Measurements from ENCODE around the gene ERGIC1.

The ERGIC1 gene

GRCh38 chr5:172983542-172984243 is 149.6 kb downstream of the ERGIC1 start, which contains the start of gene ATP6V0E1:
TSS of gene ATP6V0E1 (plus strand) at chr5:172983771. CDS start at chr5:172983861, 90 bp downstream.
- Histone ChIP-seq H3K9ac (peak within 1 kb of the TSS; percentile 87), H3K4me2 (peak within 1 kb of the TSS; percentile 50), H4K20me1 (ENCODE audit: insufficient read depth) (no peaks in the 10 kb centered on the region), H2AFZ (ENCODE audit: low read depth) (peak within 1 kb of the TSS; percentile 72), H3K27ac (peak within 1 kb of the TSS; percentile 86), H3K27me3 (ENCODE audit: insufficient read depth, low read depth) (no peaks in the 10 kb centered on the region), H3K4me1 (ENCODE audit: low read depth, poor library complexity, severe bottlenecking) (peaks cover 13% of the 10 kb centered on the region), H3K4me3 (IDR thresholded peaks at IDR 0.05; ENCODE audit: insufficient read depth, low read depth, low read length) (no peak within 1 kb of the TSS), H3K36me3 (ENCODE audit: insufficient read depth) (no peaks in the 10 kb centered on the region), H3K79me2 (ENCODE audit: insufficient read depth, low read depth) (peaks cover 52% of the 10 kb centered on the region)
- TF ChIP-seq, protein P1, sequence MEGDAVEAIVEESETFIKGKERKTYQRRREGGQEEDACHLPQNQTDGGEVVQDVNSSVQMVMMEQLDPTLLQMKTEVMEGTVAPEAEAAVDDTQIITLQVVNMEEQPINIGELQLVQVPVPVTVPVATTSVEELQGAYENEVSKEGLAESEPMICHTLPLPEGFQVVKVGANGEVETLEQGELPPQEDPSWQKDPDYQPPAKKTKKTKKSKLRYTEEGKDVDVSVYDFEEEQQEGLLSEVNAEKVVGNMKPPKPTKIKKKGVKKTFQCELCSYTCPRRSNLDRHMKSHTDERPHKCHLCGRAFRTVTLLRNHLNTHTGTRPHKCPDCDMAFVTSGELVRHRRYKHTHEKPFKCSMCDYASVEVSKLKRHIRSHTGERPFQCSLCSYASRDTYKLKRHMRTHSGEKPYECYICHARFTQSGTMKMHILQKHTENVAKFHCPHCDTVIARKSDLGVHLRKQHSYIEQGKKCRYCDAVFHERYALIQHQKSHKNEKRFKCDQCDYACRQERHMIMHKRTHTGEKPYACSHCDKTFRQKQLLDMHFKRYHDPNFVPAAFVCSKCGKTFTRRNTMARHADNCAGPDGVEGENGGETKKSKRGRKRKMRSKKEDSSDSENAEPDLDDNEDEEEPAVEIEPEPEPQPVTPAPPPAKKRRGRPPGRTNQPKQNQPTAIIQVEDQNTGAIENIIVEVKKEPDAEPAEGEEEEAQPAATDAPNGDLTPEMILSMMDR (conservative IDR thresholded peaks at IDR 0.05; ENCODE audit: low read depth, low read length) = no peak

DNA sequence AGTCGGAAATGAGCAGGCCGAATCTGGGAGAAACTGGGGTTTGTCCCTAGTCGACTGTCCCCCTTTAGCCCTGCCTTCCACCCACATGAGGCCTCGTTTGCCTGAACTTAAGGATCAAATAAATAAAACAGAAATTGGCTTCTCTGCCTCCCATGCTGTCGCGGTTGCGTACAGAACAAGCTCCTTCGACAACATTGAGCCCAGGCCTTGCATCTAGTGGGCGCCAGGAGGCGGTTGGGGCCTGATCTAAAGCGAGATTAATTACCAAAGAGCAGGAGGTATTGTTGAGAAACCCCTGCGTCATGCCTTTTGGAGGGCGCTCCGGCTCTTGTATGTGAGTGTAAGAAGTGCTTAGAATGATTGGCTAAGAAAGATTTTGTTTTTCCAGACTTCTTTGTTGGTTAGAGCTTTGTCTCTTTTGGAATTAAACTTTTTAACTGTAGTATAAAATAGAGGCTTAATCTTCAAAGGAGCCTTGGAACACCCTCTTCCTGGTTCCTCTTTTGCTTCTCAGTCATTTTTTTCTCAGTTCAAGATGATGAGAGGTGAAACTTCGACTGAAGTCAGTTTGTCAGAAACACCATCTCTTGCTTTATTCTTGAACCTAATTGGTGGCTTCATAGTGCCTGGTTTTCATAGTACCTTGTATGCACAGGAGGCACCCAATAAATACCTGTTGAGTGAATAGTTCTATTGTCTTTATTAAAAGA is 150.3 kb downstream of the ERGIC1 start:
- TF ChIP-seq, protein P1 (conservative IDR thresholded peaks at IDR 0.05; ENCODE audit: low read depth, low read length) = peak; percentile 49; the same call in 1 of the 2 replicates
- Histone ChIP-seq H3K27me3 (ENCODE audit: insufficient read depth, low read depth) (no peaks in the 10 kb centered on the region), H3K36me3 (ENCODE audit: insufficient read depth) (no peaks in the 10 kb centered on the region), H3K4me2 (peak overlapping the region; percentile 50), H3K79me2 (ENCODE audit: insufficient read depth, low read depth) (peaks cover 59% of the 10 kb centered on the region), H2AFZ (ENCODE audit: low read depth) (no peak overlapping the region), H3K4me3 (IDR thresholded peaks at IDR 0.05; ENCODE audit: insufficient read depth, low read depth, low read length) (no peak overlapping the region), H3K4me1 (ENCODE audit: low read depth, poor library complexity, severe bottlenecking) (peaks cover 13% of the 10 kb centered on the region), H3K9ac (peak overlapping the region; percentile 87), H4K20me1 (ENCODE audit: insufficient read depth) (no peaks in the 10 kb centered on the region), H3K27ac (peak overlapping the region; percentile 86)

GRCh38 chr5:172985596-172985995 is 151.5 kb downstream of the ERGIC1 start:
- Histone ChIP-seq H3K79me2 (ENCODE audit: insufficient read depth, low read depth) (peaks cover 69% of the 10 kb centered on the region), H3K27me3 (ENCODE audit: insufficient read depth, low read depth) (no peaks in the 10 kb centered on the region), H3K4me2 (peak overlapping the region; percentile 89), H3K36me3 (ENCODE audit: insufficient read depth) (no peaks in the 10 kb centered on the region), H3K4me3 (IDR thresholded peaks at IDR 0.05; ENCODE audit: insufficient read depth, low read depth, low read length) (no peak overlapping the region), H3K27ac (peak overlapping the region; percentile 86; the same call in 1 of the 2 replicates), H3K9ac (no peak overlapping the region; the same call in 1 of the 2 replicates), H2AFZ (ENCODE audit: low read depth) (no peak overlapping the region), H4K20me1 (ENCODE audit: insufficient read depth) (no peaks in the 10 kb centered on the region), H3K4me1 (ENCODE audit: low read depth, poor library complexity, severe bottlenecking) (peaks cover 13% of the 10 kb centered on the region)
- TF ChIP-seq, protein P1 (conservative IDR thresholded peaks at IDR 0.05; ENCODE audit: low read depth, low read length) = no peak

DNA sequence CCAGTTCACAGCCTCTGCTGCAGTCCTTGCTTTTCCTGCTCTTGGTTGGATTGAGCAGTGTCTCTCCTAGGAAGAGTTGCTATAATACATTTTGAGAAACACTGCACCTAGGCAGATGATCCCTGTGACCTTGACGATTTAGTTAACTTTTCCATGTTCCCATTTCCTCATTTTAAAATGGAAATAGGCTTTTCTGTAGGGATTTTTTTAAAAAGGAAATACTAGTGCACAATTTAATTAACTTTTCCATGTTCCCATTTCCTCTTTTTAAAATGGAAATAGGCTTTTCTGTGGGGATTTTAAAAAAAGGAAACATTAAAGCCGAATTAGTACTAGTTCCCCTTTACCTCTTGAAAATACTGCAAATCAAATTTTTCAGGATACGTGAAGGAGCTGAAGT is 154.2 kb downstream of the ERGIC1 start:
- Histone ChIP-seq H3K4me2 (no peak overlapping the region), H3K27ac (no peak overlapping the region), H3K9ac (no peak overlapping the region), H2AFZ (ENCODE audit: low read depth) (no peak overlapping the region), H3K79me2 (ENCODE audit: insufficient read depth, low read depth) (peaks cover 79% of the 10 kb centered on the region), H3K27me3 (ENCODE audit: insufficient read depth, low read depth) (no peaks in the 10 kb centered on the region), H4K20me1 (ENCODE audit: insufficient read depth) (no peaks in the 10 kb centered on the region), H3K4me1 (ENCODE audit: low read depth, poor library complexity, severe bottlenecking) (peaks cover 13% of the 10 kb centered on the region), H3K36me3 (ENCODE audit: insufficient read depth) (no peaks in the 10 kb centered on the region), H3K4me3 (IDR thresholded peaks at IDR 0.05; ENCODE audit: insufficient read depth, low read depth, low read length) (no peak overlapping the region)
- TF ChIP-seq, protein P1 (conservative IDR thresholded peaks at IDR 0.05; ENCODE audit: low read depth, low read length) = no peak

Data from KMS-11 (cell line).